Prostate gland (tissue), 2 donors: ENCODE results near the gene ROBO2.

Experiments used
- CTCF ChIP-seq, 4 experiments: fragments of 200-600 bp in 2 of 4; fragments of 450-650 bp in 2 of 4; sonication (generic) in 2 of 4; IDR thresholded peaks; 1 replicate in 3 of 4; 2 replicates in 1 of 4; pipeline ENCODE4 v1.5.1; 2016 to 2019; ENCODE audit warnings: antibody characterized with exemption in 4 of 4, mild to moderate bottlenecking in 2 of 4, moderate library complexity in 2 of 4
- POLR2AphosphoS5 ChIP-seq: sonication (generic); formaldehyde crosslinking; IDR thresholded peaks from one replicate; pipeline ENCODE4 v1.6.1; 2017; ENCODE audit warnings: antibody characterized with exemption

- TF ChIP-seq POLR2AphosphoS5 (no peak), CTCF (IDR thresholded peaks at IDR 0.05) (no peak)
These were observed 286.7 kb downstream of the ROBO2 start for GRCh38 chr3:77326586-77326985.
